CD14-positive monocyte (primary cell): ENCODE measurements around the gene BRF1. TPM values are rescaled to one million over a fixed set of nuclear protein-coding genes. Genes with fewer than 3 reads are reported as not detected.

ENCODE experiments used
- DNase-seq, 3 donors: peaks; one replicate each; pipeline ENCODE4 v3.0.0-alpha.2; 2011 to 2022
- H2AFZ ChIP-seq: 2 replicates; pipeline ENCODE4 v1.6.0; 2012; ENCODE audit warnings: mild to moderate bottlenecking, low read depth, low read length, inconsistent platforms; ENCODE audit not compliant: insufficient read depth, poor library complexity, severe bottlenecking
- H3K27ac ChIP-seq, 2 donors: 1 replicate in 1 of 2; 2 replicates in 1 of 2; pipeline ENCODE4 v1.5.1; 2012 to 2013; ENCODE audit warnings: low read length in 2 of 2, control low read depth in 1 of 2, inconsistent platforms in 1 of 2, low read depth in 1 of 2, mild to moderate bottlenecking in 1 of 2
- H3K27me3 ChIP-seq, 2 donors: one replicate each; pipeline versions ENCODE4 v1.6.0 to v1.6.1; 2011 to 2013; ENCODE audit warnings: low read length in 2 of 2; ENCODE audit not compliant: control insufficient read depth in 2 of 2, insufficient read depth in 2 of 2
- H3K36me3 ChIP-seq, 2 donors: replicated peaks in 1 of 2; 1 replicate in 1 of 2; 2 replicates in 1 of 2; pipeline versions ENCODE4 v1.5.1 to v1.6.1; 2012 to 2013; ENCODE audit warnings: low read length in 2 of 2, control low read depth in 1 of 2, inconsistent platforms in 1 of 2, mild to moderate bottlenecking in 1 of 2; ENCODE audit not compliant: insufficient read depth in 2 of 2, control insufficient read depth in 1 of 2
- H3K4me1 ChIP-seq, 2 donors: 1 replicate in 1 of 2; 2 replicates in 1 of 2; pipeline versions ENCODE4 v1.5.1 to v1.6.1; 2012 to 2013; ENCODE audit warnings: low read length in 2 of 2, control low read depth in 1 of 2, inconsistent platforms in 1 of 2, mild to moderate bottlenecking in 1 of 2, moderate library complexity in 1 of 2; ENCODE audit not compliant: insufficient read depth in 2 of 2, control insufficient read depth in 1 of 2
- H3K4me2 ChIP-seq: replicated peaks from 2 replicates; pipeline ENCODE3; 2012; ENCODE audit warnings: low read length, moderate library complexity, mild to moderate bottlenecking; ENCODE audit not compliant: poor library complexity, severe bottlenecking; ENCODE audit errors: extremely low read depth
- H3K4me3 ChIP-seq, 3 experiments: fragments of 200-600 bp in 1 of 3; sonication (generic) in 1 of 3; replicated peaks in 1 of 3; 1 replicate in 2 of 3; 2 replicates in 1 of 3; pipeline ENCODE4 v1.5.1; 2011 to 2013; ENCODE audit warnings: low read length in 3 of 3, mild to moderate bottlenecking in 3 of 3, control low read depth in 2 of 3, low read depth in 2 of 3, inconsistent platforms in 1 of 3, moderate library complexity in 1 of 3
- H3K79me2 ChIP-seq: 2 replicates; pipeline ENCODE4 v1.6.0; 2012; ENCODE audit warnings: mild to moderate bottlenecking, control low read depth, inconsistent platforms, low read length, moderate library complexity; ENCODE audit not compliant: insufficient read depth
- H3K9ac ChIP-seq: 2 replicates; pipeline ENCODE4 v1.6.0; 2017; ENCODE audit warnings: low read length, mild to moderate bottlenecking; ENCODE audit not compliant: insufficient read depth, poor library complexity, severe bottlenecking
- H3K9me3 ChIP-seq, 2 donors: replicated peaks in 1 of 2; 1 replicate in 1 of 2; 2 replicates in 1 of 2; pipeline versions ENCODE4 v1.5.1 to v1.6.1; 2012 to 2013; ENCODE audit warnings: low read length in 2 of 2, control low read depth in 1 of 2; ENCODE audit not compliant: control insufficient read depth in 1 of 2, insufficient read depth in 1 of 2
- H4K20me1 ChIP-seq: 2 replicates; pipeline ENCODE4 v1.6.0; 2012; ENCODE audit warnings: mild to moderate bottlenecking, low read length, control low read depth, moderate library complexity; ENCODE audit not compliant: insufficient read depth
- H3K27ac Mint-ChIP-seq, 7 donors: one replicate each; pipeline ENCODE4 v1.8.0; 2020; ENCODE audit warnings: mild to moderate bottlenecking in 7 of 7, mixed read lengths in 7 of 7, moderate library complexity in 6 of 7, inconsistent platforms in 2 of 7
- H3K27me3 Mint-ChIP-seq, 3 donors: one replicate each; pipeline ENCODE4 v1.8.0; 2021 to 2022; ENCODE audit warnings: low read depth in 3 of 3, mild to moderate bottlenecking in 3 of 3, mixed read lengths in 3 of 3, moderate library complexity in 3 of 3, inconsistent platforms in 1 of 3
- H3K36me3 Mint-ChIP-seq, 2 donors: one replicate each; pipeline ENCODE4 v1.8.0; 2020; ENCODE audit warnings: mixed read lengths in 2 of 2, inconsistent platforms in 1 of 2, mild to moderate bottlenecking in 1 of 2
- H3K4me1 Mint-ChIP-seq: one replicate; pipeline ENCODE4 v1.8.0; 2020; ENCODE audit warnings: mild to moderate bottlenecking, mixed read lengths
- H3K4me3 Mint-ChIP-seq, 2 donors: one replicate each; pipeline ENCODE4 v1.8.0; 2020; ENCODE audit warnings: mild to moderate bottlenecking in 2 of 2, mixed read lengths in 2 of 2, moderate library complexity in 1 of 2
- H3K9me3 Mint-ChIP-seq, 7 donors: one replicate each; pipeline ENCODE4 v1.8.0; 2020 to 2022; ENCODE audit warnings: mixed read lengths in 7 of 7, mild to moderate bottlenecking in 6 of 7, moderate library complexity in 6 of 7, inconsistent platforms in 2 of 7
- WGBS: methylation state at CpG from one replicate; pipeline ENCODE4 v1.1.5; 2013; ENCODE audit warnings: missing lambda C conversion rate; ENCODE audit not compliant: insufficient coverage; 5-methylcytosine and 5-hydroxymethylcytosine counted together
- intact Hi-C, 2 donors: fragments of 100-400 bp; cut with micrococcal nuclease; formaldehyde crosslinking; loops; one replicate each; pipeline versions ENCODE4 v1.15.0 to v1.15.1; 2023
- polyA plus RNA-seq, 3 donors: library from polyadenylated mRNA; depleted of rRNA in 1 of 3; unstranded in 2 of 3; stranded (reverse) in 1 of 3; fragments of 300-500 nt in 2 of 3; fragments of >200 nt in 1 of 3; fragmentation: Illumina TruSeq in 2 of 3; gene quantifications; 1 replicate in 2 of 3; 2 replicates in 1 of 3; pipeline ENCODE4 v1.2.3, GENCODE V29; 2012 to 2021
- TF ChIP-seq, protein P1 (sequence below): fragments of 200-600 bp; IDR thresholded peaks from one replicate; pipeline ENCODE4 v1.8.0; 2022; ENCODE audit warnings: antibody characterized with exemption, mild to moderate bottlenecking

The BRF1 gene
- polyA plus RNA-seq, 3 donors, result 2.3 to 20.5 (median 2.5) TPM

GRCh38 chr14:105258846-105259245 is 42.0 kb downstream of the BRF1 start:
- no peak overlapping the region for H2AFZ ChIP-seq
- H3K9me3 ChIP-seq, result no peaks in the 10 kb centered on the region
- Mint-ChIP-seq H3K4me1 (peaks cover 9% of the 10 kb centered on the region), H3K9me3 (peaks cover 0 to under 1% (median 0%) of the 10 kb centered on the region in 7 donors), H3K27ac (peak overlapping the region in 1 of 7 donors; percentile 19), H3K4me3 (no peak overlapping the region), H3K36me3 (peaks cover 33 to 69% of the 10 kb centered on the region in 2 donors), H3K27me3 (peaks cover 0 to under 1% (median 0%) of the 10 kb centered on the region in 3 donors)
- H3K4me3 ChIP-seq, result no peak overlapping the region
- TF ChIP-seq, protein P1, sequence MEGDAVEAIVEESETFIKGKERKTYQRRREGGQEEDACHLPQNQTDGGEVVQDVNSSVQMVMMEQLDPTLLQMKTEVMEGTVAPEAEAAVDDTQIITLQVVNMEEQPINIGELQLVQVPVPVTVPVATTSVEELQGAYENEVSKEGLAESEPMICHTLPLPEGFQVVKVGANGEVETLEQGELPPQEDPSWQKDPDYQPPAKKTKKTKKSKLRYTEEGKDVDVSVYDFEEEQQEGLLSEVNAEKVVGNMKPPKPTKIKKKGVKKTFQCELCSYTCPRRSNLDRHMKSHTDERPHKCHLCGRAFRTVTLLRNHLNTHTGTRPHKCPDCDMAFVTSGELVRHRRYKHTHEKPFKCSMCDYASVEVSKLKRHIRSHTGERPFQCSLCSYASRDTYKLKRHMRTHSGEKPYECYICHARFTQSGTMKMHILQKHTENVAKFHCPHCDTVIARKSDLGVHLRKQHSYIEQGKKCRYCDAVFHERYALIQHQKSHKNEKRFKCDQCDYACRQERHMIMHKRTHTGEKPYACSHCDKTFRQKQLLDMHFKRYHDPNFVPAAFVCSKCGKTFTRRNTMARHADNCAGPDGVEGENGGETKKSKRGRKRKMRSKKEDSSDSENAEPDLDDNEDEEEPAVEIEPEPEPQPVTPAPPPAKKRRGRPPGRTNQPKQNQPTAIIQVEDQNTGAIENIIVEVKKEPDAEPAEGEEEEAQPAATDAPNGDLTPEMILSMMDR, result no peak
- intact Hi-C loops, result no loop called here
- H3K4me2 ChIP-seq, result no peak overlapping the region
- H3K9ac ChIP-seq, result no peak overlapping the region
- WGBS, result 100% methylated on average over 6 of the region's 7 CpGs
- peaks cover 33 to 61% of the 10 kb centered on the region in 2 donors for H3K36me3 ChIP-seq
- no peaks in the 10 kb centered on the region for H4K20me1 ChIP-seq
- no peaks in the 10 kb centered on the region for H3K79me2 ChIP-seq
- no peaks in the 10 kb centered on the region for H3K27me3 ChIP-seq
- DNase-seq, result no peak
- H3K27ac ChIP-seq, result no peak overlapping the region
- H3K4me1 ChIP-seq, result peaks cover 0 to 5% of the 10 kb centered on the region in 2 donors

GRCh38 chr14:105257464-105257863 is 43.3 kb downstream of the BRF1 start:
- Mint-ChIP-seq H3K9me3 (no peaks in the 10 kb centered on the region), H3K36me3 (peaks cover 29 to 69% of the 10 kb centered on the region in 2 donors), H3K4me1 (peaks cover 9% of the 10 kb centered on the region), H3K27ac (peak overlapping the region in 1 of 7 donors; percentile 74), H3K4me3 (no peak overlapping the region), H3K27me3 (peaks cover 0 to 1% (median 0%) of the 10 kb centered on the region in 3 donors)
- intact Hi-C loops, result no loop called here
- no peak overlapping the region for H3K9ac ChIP-seq
- H3K79me2 ChIP-seq, result no peaks in the 10 kb centered on the region
- TF ChIP-seq, protein P1, result no peak
- H3K4me2 ChIP-seq, result no peak overlapping the region
- no peak overlapping the region for H3K27ac ChIP-seq
- H3K9me3 ChIP-seq, result no peaks in the 10 kb centered on the region
- H3K4me3 ChIP-seq, result no peak overlapping the region
- no peak overlapping the region for H2AFZ ChIP-seq
- 95% methylated on average over 15 of the region's 15 CpGs for WGBS
- no peaks in the 10 kb centered on the region for H4K20me1 ChIP-seq
- peaks cover 41 to 70% of the 10 kb centered on the region in 2 donors for H3K36me3 ChIP-seq
- peaks cover 0 to 5% of the 10 kb centered on the region in 2 donors for H3K4me1 ChIP-seq
- DNase-seq, result no peak
- no peaks in the 10 kb centered on the region for H3K27me3 ChIP-seq
